Endothelial cell of umbilical vein (primary cell): ENCODE data around the gene NFIA.

Experiments
- JUN ChIP-seq: IDR thresholded peaks from 2 replicates; pipeline ENCODE4 v1.6.1; 2011; ENCODE audit warnings: borderline replicate concordance, low read depth; ENCODE audit not compliant: insufficient read length, insufficient read depth
- TF ChIP-seq, protein P1 (sequence below), 2 donors: IDR thresholded peaks; 1 replicate in 1 of 2; 2 replicates in 1 of 2; pipeline ENCODE4 v1.5.1; 2011; ENCODE audit warnings: low read length in 2 of 2, mild to moderate bottlenecking in 2 of 2, moderate library complexity in 2 of 2, control low read depth in 1 of 2, inconsistent platforms in 1 of 2, low read depth in 1 of 2; ENCODE audit not compliant: insufficient read depth in 1 of 2; ENCODE audit errors: extremely low read depth in 1 of 2

DNA sequence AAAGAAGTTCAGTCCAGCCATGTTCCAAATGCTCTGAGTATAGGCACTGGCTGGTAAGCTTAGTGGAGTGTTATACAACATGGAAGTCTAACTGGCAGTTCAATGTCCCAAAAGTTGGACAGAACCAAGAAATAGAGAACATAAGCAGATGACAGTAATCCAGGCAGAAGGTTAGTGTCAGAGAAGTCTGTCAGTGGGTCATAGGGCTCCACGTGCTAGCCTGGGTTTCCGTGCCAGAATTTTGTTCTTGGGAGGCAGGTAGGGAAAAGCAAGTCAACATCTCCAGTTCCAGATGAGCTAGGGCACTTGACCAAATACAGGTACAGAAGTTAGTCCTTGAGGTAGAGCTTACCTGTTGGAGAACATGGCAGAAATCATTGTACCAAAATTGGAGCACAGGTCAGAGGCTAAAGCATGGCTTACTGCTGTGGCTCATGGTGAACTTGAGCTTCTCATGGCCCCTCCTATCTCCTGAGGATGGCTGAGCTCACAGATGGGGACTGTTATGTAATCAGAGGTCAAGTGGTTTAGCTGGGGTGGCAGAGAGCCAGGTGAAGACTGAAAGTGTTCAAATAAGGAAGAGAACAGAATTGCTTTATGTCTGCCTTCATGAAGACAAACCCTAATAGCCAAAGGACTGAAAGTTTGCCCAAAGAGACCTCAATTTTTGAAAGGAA lies 170.8 kb downstream of the NFIA start:
- TF ChIP-seq, protein P1, sequence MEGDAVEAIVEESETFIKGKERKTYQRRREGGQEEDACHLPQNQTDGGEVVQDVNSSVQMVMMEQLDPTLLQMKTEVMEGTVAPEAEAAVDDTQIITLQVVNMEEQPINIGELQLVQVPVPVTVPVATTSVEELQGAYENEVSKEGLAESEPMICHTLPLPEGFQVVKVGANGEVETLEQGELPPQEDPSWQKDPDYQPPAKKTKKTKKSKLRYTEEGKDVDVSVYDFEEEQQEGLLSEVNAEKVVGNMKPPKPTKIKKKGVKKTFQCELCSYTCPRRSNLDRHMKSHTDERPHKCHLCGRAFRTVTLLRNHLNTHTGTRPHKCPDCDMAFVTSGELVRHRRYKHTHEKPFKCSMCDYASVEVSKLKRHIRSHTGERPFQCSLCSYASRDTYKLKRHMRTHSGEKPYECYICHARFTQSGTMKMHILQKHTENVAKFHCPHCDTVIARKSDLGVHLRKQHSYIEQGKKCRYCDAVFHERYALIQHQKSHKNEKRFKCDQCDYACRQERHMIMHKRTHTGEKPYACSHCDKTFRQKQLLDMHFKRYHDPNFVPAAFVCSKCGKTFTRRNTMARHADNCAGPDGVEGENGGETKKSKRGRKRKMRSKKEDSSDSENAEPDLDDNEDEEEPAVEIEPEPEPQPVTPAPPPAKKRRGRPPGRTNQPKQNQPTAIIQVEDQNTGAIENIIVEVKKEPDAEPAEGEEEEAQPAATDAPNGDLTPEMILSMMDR (IDR thresholded peaks at IDR 0.05; ENCODE audit: extremely low read depth in 1 of 2, insufficient read depth in 1 of 2, low read depth in 1 of 2, low read length in 2 of 2), result no peak
- TF ChIP-seq JUN, result no peak
